GM10266 (cell line): ENCODE measurements around the gene NDUFAF3.
"Not testable (repeated sequence)": the region's sequence is repeated elsewhere in the genome, so short reads cannot be mapped to it uniquely, and the experiment has no call there.

Experiments used
- DNase-seq: peaks from one replicate; pipeline ENCODE4 v3.0.0; 2012; ENCODE audit errors: extremely low spot score
- CTCF ChIP-seq: IDR thresholded peaks from 2 replicates; pipeline ENCODE4 v1.5.1; 2012; ENCODE audit warnings: mild to moderate bottlenecking, low read depth; ENCODE audit not compliant: control insufficient read depth, insufficient read depth; ENCODE audit errors: missing control alignments

Gene NDUFAF3

GRCh38 chr3:49007771-49008528 is 14.0 kb upstream of the NDUFAF3 start:
- TF ChIP-seq CTCF, result no peak
- peak; percentile 86 for DNase-seq

- not testable (repeated sequence) for DNase-seq
Observed at GRCh38 chr3:49008627-49009026, 13.3 kb upstream of the NDUFAF3 start.

- no peak for DNase-seq
- no peak for TF ChIP-seq CTCF
Observed at GRCh38 chr3:49009396-49009795, 12.5 kb upstream of the NDUFAF3 start.

GRCh38 chr3:49012441-49013017 is 9.4 kb upstream of the NDUFAF3 start:
- DNase-seq, result no peak
- TF ChIP-seq CTCF, result no peak

GRCh38 chr3:49013113-49013737 is 8.7 kb upstream of the NDUFAF3 start:
- DNase-seq, result no peak
- no peak for TF ChIP-seq CTCF

- DNase-seq, result peak; percentile 47
- TF ChIP-seq CTCF, result peak; percentile 61
Observed at GRCh38 chr3:49013738-49014660, 7.9 kb upstream of the NDUFAF3 start.

- no peak for TF ChIP-seq CTCF
Observed at GRCh38 chr3:49015072-49015471, 6.8 kb upstream of the NDUFAF3 start.

More at GRCh38 chr3:49015072-49015471, 6.8 kb upstream of the NDUFAF3 start:
- no peak for DNase-seq
